OCI-LY7 (cell line): ENCODE results near the gene TMEM215.

Source experiments
- EZH2phosphoT487 ChIP-seq: fragments of 200-600 bp; sonication (generic); IDR thresholded peaks from 2 replicates; pipeline ENCODE4 v1.6.1; 2018; ENCODE audit warnings: low read depth, borderline replicate concordance, mild to moderate bottlenecking, mixed run types, antibody characterized with exemption, low read length, moderate library complexity, mixed read lengths
- TF ChIP-seq, protein P1 (sequence below): fragments of 200-600 bp; sonication (generic); conservative IDR thresholded peaks from 2 replicates; pipeline ENCODE4 v1.5.1; 2014; ENCODE audit warnings: mild to moderate bottlenecking, antibody characterized with exemption, low read length, moderate library complexity, mixed read lengths

GRCh38 chr9:32764139-32764538 is 19.2 kb upstream of the TMEM215 start:
- TF ChIP-seq, protein P1, sequence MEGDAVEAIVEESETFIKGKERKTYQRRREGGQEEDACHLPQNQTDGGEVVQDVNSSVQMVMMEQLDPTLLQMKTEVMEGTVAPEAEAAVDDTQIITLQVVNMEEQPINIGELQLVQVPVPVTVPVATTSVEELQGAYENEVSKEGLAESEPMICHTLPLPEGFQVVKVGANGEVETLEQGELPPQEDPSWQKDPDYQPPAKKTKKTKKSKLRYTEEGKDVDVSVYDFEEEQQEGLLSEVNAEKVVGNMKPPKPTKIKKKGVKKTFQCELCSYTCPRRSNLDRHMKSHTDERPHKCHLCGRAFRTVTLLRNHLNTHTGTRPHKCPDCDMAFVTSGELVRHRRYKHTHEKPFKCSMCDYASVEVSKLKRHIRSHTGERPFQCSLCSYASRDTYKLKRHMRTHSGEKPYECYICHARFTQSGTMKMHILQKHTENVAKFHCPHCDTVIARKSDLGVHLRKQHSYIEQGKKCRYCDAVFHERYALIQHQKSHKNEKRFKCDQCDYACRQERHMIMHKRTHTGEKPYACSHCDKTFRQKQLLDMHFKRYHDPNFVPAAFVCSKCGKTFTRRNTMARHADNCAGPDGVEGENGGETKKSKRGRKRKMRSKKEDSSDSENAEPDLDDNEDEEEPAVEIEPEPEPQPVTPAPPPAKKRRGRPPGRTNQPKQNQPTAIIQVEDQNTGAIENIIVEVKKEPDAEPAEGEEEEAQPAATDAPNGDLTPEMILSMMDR, result no peak
- TF ChIP-seq EZH2phosphoT487, result no peak
